Activated T-helper 2 cell treated with anti-CD3 and anti-CD28 coated beads, Interferon-gamma antibody, Interleukin-2, Interleukin-4, amounts not matched to agents 10 μg/mL and 5 μg/mL and 100 μg/mL, durations not matched to agents 14 hours and 24 hours and 36 hours (primary cell): ENCODE measurements around the gene ZNF121. TPM values are rescaled to one million over a fixed set of nuclear protein-coding genes. Genes with fewer than 3 reads are reported as not detected.

Experiments
- DNase-seq: peaks from one replicate; pipeline ENCODE4 v3.0.0; 2021; ENCODE audit warnings: low spot score
- H3K27ac Mint-ChIP-seq: one replicate; pipeline ENCODE4 v1.8.0; 2021; ENCODE audit warnings: mixed read lengths
- H3K27me3 Mint-ChIP-seq: one replicate; pipeline ENCODE4 v1.8.0; 2021; ENCODE audit warnings: low read depth, mixed read lengths
- H3K36me3 Mint-ChIP-seq: one replicate; pipeline ENCODE4 v1.8.0; 2021; ENCODE audit warnings: low read depth, mixed read lengths
- H3K4me1 Mint-ChIP-seq: one replicate; pipeline ENCODE4 v1.8.0; 2021; ENCODE audit warnings: low read depth, mixed read lengths
- H3K4me3 Mint-ChIP-seq: one replicate; pipeline ENCODE4 v1.8.0; 2021; ENCODE audit warnings: low read depth, mild to moderate bottlenecking, moderate library complexity, mixed read lengths
- H3K9me3 Mint-ChIP-seq: one replicate; pipeline ENCODE4 v1.8.0; 2021; ENCODE audit warnings: mixed read lengths
- intact Hi-C: fragments of 100-400 bp; cut with micrococcal nuclease; formaldehyde crosslinking; loops from one replicate; pipeline ENCODE4 v1.15.1; 2023
- total RNA-seq: library from RNA; stranded (reverse); gene quantifications from 2 replicates; pipeline ENCODE4 v1.2.3, GENCODE V29; 2022

The ZNF121 gene
- total RNA-seq, 1 donor from 2014 or later, result 57.2 TPM

DNA sequence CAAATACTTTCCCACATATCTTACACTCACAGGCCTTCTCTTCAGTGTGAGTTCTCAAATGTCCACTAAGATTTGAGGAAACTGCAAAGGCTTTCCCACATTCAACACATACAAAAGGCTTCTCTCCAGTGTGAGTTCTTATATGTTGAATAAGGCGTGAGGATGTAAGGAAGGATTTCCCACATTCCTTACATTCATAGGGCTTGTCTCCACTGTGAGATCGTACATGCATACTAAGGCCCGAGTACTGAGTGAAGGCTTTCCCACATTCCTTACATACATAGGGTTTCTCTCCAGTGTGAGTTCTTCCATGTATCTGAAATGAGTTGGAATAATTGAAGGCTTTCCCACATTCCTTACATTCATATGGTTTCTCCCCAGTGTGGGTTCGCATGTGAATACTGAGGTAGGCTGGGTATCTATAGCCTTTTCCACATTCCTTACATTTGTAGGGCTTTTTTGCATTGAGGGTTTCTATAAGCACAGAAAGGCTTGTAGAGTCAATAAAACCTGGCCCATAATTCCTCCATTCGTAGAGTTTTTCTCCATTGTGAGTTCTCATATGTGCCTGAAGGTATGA is 55.5 kb downstream of the ZNF121 start:
- no peak overlapping the region for H3K4me3 Mint-ChIP-seq
- intact Hi-C loops, result no loop called here
- peaks cover 77% of the 10 kb centered on the region for H3K36me3 Mint-ChIP-seq
- no peak for DNase-seq
- no peaks in the 10 kb centered on the region for H3K4me1 Mint-ChIP-seq
- H3K27me3 Mint-ChIP-seq, result no peaks in the 10 kb centered on the region
- H3K9me3 Mint-ChIP-seq, result peaks cover 82% of the 10 kb centered on the region
- no peak overlapping the region for H3K27ac Mint-ChIP-seq

- Mint-ChIP-seq H3K9me3 (peaks cover 72% of the 10 kb centered on the region), H3K27ac (no peak overlapping the region), H3K4me3 (no peak overlapping the region), H3K4me1 (no peaks in the 10 kb centered on the region), H3K27me3 (no peaks in the 10 kb centered on the region), H3K36me3 (peaks cover 45% of the 10 kb centered on the region)
- DNase-seq, result no peak
- intact Hi-C loops, result no loop called here
These were observed 60.3 kb downstream of the ZNF121 start for GRCh38 chr19:9523885-9524474.

Other genes with a start within 250 kb of the ZNF121 start
- gene ZNF177, start 221.5 kb downstream of the ZNF121 start, total RNA-seq, result 0.46 and 0.48 TPM in 2 replicates
- 26.5 and 27.3 TPM in 2 replicates for gene ZNF266, start 148.9 kb downstream of the ZNF121 start, total RNA-seq
- not detected in 2 replicates for gene ZNF560, start 85.9 kb downstream of the ZNF121 start, total RNA-seq
- gene ZNF426, start 45.9 kb downstream of the ZNF121 start, total RNA-seq, result 10.4 and 10.5 TPM in 2 replicates
- 27.1 and 28.3 TPM in 2 replicates for gene ZNF561, start 36.7 kb upstream of the ZNF121 start, total RNA-seq
- gene ZNF562, start 90.6 kb upstream of the ZNF121 start, total RNA-seq, result 17.3 and 18.2 TPM in 2 replicates
- gene ZNF846, start 184.2 kb upstream of the ZNF121 start, total RNA-seq, result 3.2 and 3.7 TPM in 2 replicates
- gene FBXL12, start 234.6 kb upstream of the ZNF121 start, total RNA-seq, result 23.4 and 23.7 TPM in 2 replicates
- gene UBL5, start 243.4 kb upstream of the ZNF121 start, total RNA-seq, result 331 and 335 TPM in 2 replicates